Tibial nerve (tissue), 4 donors: Measurements from ENCODE around the gene STARD13.

Experiments used
- EP300 ChIP-seq, 2 donors: sonication (generic); formaldehyde crosslinking; IDR thresholded peaks; one replicate each; pipeline ENCODE4 v1.6.1; 2017; ENCODE audit warnings: antibody characterized with exemption in 2 of 2, mild to moderate bottlenecking in 1 of 2
- POLR2A ChIP-seq, 2 donors: fragments of 450-650 bp; IDR thresholded peaks; one replicate each; pipeline ENCODE4 v1.6.1; 2017; ENCODE audit warnings: antibody characterized with exemption in 2 of 2, mild to moderate bottlenecking in 2 of 2, moderate library complexity in 2 of 2
- TF ChIP-seq, protein P1 (sequence below), 5 experiments: fragments of 200-600 bp in 3 of 5; fragments of 450-650 bp in 2 of 5; sonication (generic) in 3 of 5; IDR thresholded peaks; one replicate each; pipeline ENCODE4 v1.5.1; 2016 to 2019; ENCODE audit warnings: antibody characterized with exemption in 5 of 5, mild to moderate bottlenecking in 3 of 5, moderate library complexity in 2 of 5

DNA sequence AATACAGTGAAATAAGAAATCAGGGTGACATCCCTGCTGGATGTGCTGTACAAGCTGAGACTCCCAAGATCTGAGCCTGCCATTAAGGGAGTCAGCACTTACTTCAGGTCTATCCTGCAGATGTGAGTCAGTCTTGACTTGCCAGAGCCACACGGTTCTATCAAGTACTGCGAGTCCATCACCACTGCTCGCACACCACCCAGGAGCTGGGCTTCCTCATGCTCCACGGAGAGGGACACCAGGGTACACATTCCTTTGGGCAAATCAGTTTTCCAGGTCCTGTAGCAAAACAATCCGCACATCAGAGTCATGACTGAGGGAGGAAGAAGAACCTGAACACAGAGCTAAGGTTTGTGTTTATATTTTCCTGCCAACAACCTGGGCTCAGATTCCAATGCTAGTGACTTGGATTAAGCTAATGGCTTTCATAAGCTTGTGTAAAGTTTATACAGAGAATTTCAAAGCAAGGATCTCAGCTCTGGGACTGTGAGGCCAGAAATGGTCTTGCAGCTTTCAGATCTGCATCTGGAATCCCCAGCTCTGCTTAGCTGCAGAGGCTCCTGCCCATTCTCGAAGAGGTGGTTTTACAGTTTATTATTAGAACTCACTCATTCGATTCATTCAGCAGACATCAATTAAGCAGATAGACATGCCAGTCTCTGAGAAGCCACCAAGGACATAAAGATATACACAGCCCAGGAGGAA is 178.7 kb downstream of the STARD13 start:
- TF ChIP-seq, protein P1, sequence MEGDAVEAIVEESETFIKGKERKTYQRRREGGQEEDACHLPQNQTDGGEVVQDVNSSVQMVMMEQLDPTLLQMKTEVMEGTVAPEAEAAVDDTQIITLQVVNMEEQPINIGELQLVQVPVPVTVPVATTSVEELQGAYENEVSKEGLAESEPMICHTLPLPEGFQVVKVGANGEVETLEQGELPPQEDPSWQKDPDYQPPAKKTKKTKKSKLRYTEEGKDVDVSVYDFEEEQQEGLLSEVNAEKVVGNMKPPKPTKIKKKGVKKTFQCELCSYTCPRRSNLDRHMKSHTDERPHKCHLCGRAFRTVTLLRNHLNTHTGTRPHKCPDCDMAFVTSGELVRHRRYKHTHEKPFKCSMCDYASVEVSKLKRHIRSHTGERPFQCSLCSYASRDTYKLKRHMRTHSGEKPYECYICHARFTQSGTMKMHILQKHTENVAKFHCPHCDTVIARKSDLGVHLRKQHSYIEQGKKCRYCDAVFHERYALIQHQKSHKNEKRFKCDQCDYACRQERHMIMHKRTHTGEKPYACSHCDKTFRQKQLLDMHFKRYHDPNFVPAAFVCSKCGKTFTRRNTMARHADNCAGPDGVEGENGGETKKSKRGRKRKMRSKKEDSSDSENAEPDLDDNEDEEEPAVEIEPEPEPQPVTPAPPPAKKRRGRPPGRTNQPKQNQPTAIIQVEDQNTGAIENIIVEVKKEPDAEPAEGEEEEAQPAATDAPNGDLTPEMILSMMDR (IDR thresholded peaks at IDR 0.05) = no peak
- TF ChIP-seq POLR2A (IDR thresholded peaks at IDR 0.05) (no peak), EP300 (IDR thresholded peaks at IDR 0.05) (no peak)
